Common myeloid progenitor, CD34-positive (primary cell): ENCODE results near the gene B3GNT8.
"Not testable (repeated sequence)": the region's sequence is repeated elsewhere in the genome, so short reads cannot be mapped to it uniquely, and the experiment has no call there.

Experiments used
- CTCF ChIA-PET: fragments of 350-600 bp; sonication (Branson Sonifier 250); formaldehyde crosslinking; loops from one replicate; lab custom pipeline; 2021; ENCODE audit warnings: antibody characterized with exemption; lab: Charles Lee
- POLR2A ChIA-PET: fragments of 350-600 bp; sonication (Branson Sonifier 250); formaldehyde crosslinking; loops from one replicate; lab custom pipeline; 2021; ENCODE audit warnings: antibody characterized with exemption; lab: Charles Lee
- DNase-seq, 3 donors: peaks; one replicate each; pipeline versions ENCODE4 v3.0.0 to v3.0.0-alpha.2; 2013
- H3K27ac ChIP-seq, 2 experiments: 1 replicate in 1 of 2; 2 replicates in 1 of 2; pipeline ENCODE4 v1.7.0; 2013; ENCODE audit warnings: inconsistent platforms in 2 of 2, low read length in 2 of 2, mild to moderate bottlenecking in 2 of 2, low read depth in 1 of 2, moderate library complexity in 1 of 2; ENCODE audit not compliant: severe bottlenecking in 2 of 2, insufficient read depth in 1 of 2, poor library complexity in 1 of 2
- H3K27me3 ChIP-seq, 5 experiments: replicated peaks in 2 of 5; 1 replicate in 3 of 5; 2 replicates in 2 of 5; pipeline versions ENCODE4 v1.6.1 to v1.7.0; 2013; ENCODE audit warnings: low read length in 4 of 5, mild to moderate bottlenecking in 2 of 5, moderate library complexity in 2 of 5, inconsistent platforms in 1 of 5; ENCODE audit not compliant: insufficient read depth in 5 of 5, control insufficient read depth in 4 of 5
- H3K36me3 ChIP-seq, 4 experiments: 1 replicate in 2 of 4; 2 replicates in 2 of 4; pipeline versions ENCODE4 v1.6.1 to v1.7.0; 2013; ENCODE audit warnings: low read length in 3 of 4, control low read depth in 1 of 4, mild to moderate bottlenecking in 1 of 4; ENCODE audit not compliant: control insufficient read depth in 4 of 4, insufficient read depth in 4 of 4
- H3K4me1 ChIP-seq, 4 experiments: 1 replicate in 3 of 4; 2 replicates in 1 of 4; pipeline versions ENCODE4 v1.6.1 to v1.7.1; 2013; ENCODE audit warnings: low read length in 3 of 4, mild to moderate bottlenecking in 3 of 4, control low read depth in 1 of 4, inconsistent platforms in 1 of 4, moderate library complexity in 1 of 4; ENCODE audit not compliant: control insufficient read depth in 4 of 4, insufficient read depth in 4 of 4; ENCODE audit errors: control extremely low read depth in 1 of 4
- H3K4me3 ChIP-seq, 7 experiments: 1 replicate in 4 of 7; 2 replicates in 3 of 7; pipeline versions ENCODE4 v1.5.1 to v1.7.0; 2013; ENCODE audit warnings: mild to moderate bottlenecking in 7 of 7, low read length in 6 of 7, moderate library complexity in 6 of 7, inconsistent platforms in 2 of 7, low read depth in 2 of 7, control low read depth in 1 of 7; ENCODE audit not compliant: insufficient read depth in 4 of 7, control insufficient read depth in 1 of 7; ENCODE audit errors: extremely low read depth in 1 of 7
- H3K9me3 ChIP-seq, 5 experiments: 1 replicate in 4 of 5; 2 replicates in 1 of 5; pipeline versions ENCODE4 v1.6.1 to v1.7.1; 2013; ENCODE audit warnings: low read length in 4 of 5, mild to moderate bottlenecking in 2 of 5, inconsistent platforms in 1 of 5, low read depth in 1 of 5, moderate library complexity in 1 of 5; ENCODE audit not compliant: control insufficient read depth in 4 of 5, insufficient read depth in 2 of 5; ENCODE audit errors: control extremely low read depth in 1 of 5
- WGBS: methylation state at CpG from one replicate; pipeline ENCODE4 v1.1.5; 2013; ENCODE audit not compliant: insufficient coverage; 5-methylcytosine and 5-hydroxymethylcytosine counted together

Gene B3GNT8

GRCh38 chr19:41386442-41386841, 40.7 kb downstream of the B3GNT8 start:
- WGBS, result 100% methylated on average over 7 of the region's 13 CpGs
- no peak for DNase-seq
- Histone ChIP-seq H3K36me3 (peaks cover 14 to 73% (median 49%) of the 10 kb centered on the region in 4 experiments), H3K27ac (no peak overlapping the region), H3K27me3 (no peaks in the 10 kb centered on the region), H3K4me3 (no peak overlapping the region), H3K9me3 (no peaks in the 10 kb centered on the region), H3K4me1 (no peaks in the 10 kb centered on the region)
- CTCF ChIA-PET, result interaction anchor here (1.2 to 2.7 kb wide), 3 partner anchors 8 to 45 kb away, joined by 3 to 10 read pairs (median 5); no protein-coding TSS in a partner anchor
- POLR2A ChIA-PET, result no interaction called here

GRCh38 chr19:41384351-41384750, 42.8 kb downstream of the B3GNT8 start:
- Histone ChIP-seq H3K27me3 (no peaks in the 10 kb centered on the region), H3K4me1 (peaks cover 0 to 2% (median 0%) of the 10 kb centered on the region in 4 experiments), H3K4me3 (no peak overlapping the region), H3K27ac (no peak overlapping the region), H3K9me3 (no peaks in the 10 kb centered on the region), H3K36me3 (peaks cover 10 to 54% (median 37%) of the 10 kb centered on the region in 4 experiments)
- DNase-seq, result no peak
- ChIA-PET CTCF (interaction anchor here (0.8 to 1.7 kb wide), 4 partner anchors 9 to 43 kb away, joined by 3 to 5 read pairs (median 3); no protein-coding TSS in a partner anchor), POLR2A (no interaction called here)
- WGBS, result 100% methylated on average over 2 of the region's 5 CpGs

GRCh38 chr19:41381536-41381935, 45.6 kb downstream of the B3GNT8 start:
- H3K9me3 ChIP-seq, H3K4me3 ChIP-seq, POLR2A ChIA-PET, DNase-seq, H3K27me3 ChIP-seq, H3K27ac ChIP-seq: not testable (repeated sequence)
- Histone ChIP-seq H3K4me1 (peaks cover 0 to 19% (median 13%) of the 10 kb centered on the region in 4 experiments), H3K36me3 (peaks cover 6 to 30% (median 21%) of the 10 kb centered on the region in 4 experiments)
- CTCF ChIA-PET, result interaction anchor here (0.7 to 1.7 kb wide), 5 partner anchors 9 to 78 kb away, joined by 3 to 6 read pairs (median 3); partner anchors contain the start of gene B9D2
- WGBS, result 97% methylated on average over 7 of the region's 8 CpGs

GRCh38 chr19:41377977-41378709, 49.0 kb downstream of the B3GNT8 start:
- peaks cover 3 to 31% (median 19%) of the 10 kb centered on the region in 4 experiments for H3K4me1 ChIP-seq

GRCh38 chr19:41376998-41377365, 50.2 kb downstream of the B3GNT8 start:
- CTCF ChIA-PET, result interaction anchor here (1.1 to 4.5 kb wide), 4 partner anchors 10 to 54 kb away, joined by 3 to 38 read pairs (median 8); partner anchors contain the start of gene B9D2
- no peaks in the 10 kb centered on the region for H3K27me3 ChIP-seq
- WGBS, result 72% methylated on average over 8 of the region's 8 CpGs
- H3K4me3 ChIP-seq, result peak overlapping the region in 5 of 7 experiments; percentile 56 to 85 (median 72)
- H3K27ac ChIP-seq, result peak overlapping the region in 1 of 2 experiments; percentile 25
- H3K9me3 ChIP-seq, result no peaks in the 10 kb centered on the region
- POLR2A ChIA-PET, result no interaction called here
- DNase-seq, result no peak
- peaks cover 3 to 31% (median 19%) of the 10 kb centered on the region in 4 experiments for H3K4me1 ChIP-seq
- peaks cover 0 to 11% (median 1%) of the 10 kb centered on the region in 4 experiments for H3K36me3 ChIP-seq

More at GRCh38 chr19:41377977-41378709, 49.0 kb downstream of the B3GNT8 start:
- peak; percentile 75 to 95 (median 95) for DNase-seq
- Histone ChIP-seq H3K36me3 (peaks cover 0 to 13% (median 6%) of the 10 kb centered on the region in 4 experiments), H3K4me3 (peak overlapping the region in 1 of 7 experiments; percentile 36), H3K9me3 (no peaks in the 10 kb centered on the region), H3K27ac (no peak overlapping the region), H3K27me3 (no peaks in the 10 kb centered on the region)
- WGBS, result 34% methylated on average over 5 of the region's 9 CpGs
- ChIA-PET POLR2A (interaction anchor here (0.6 to 1.1 kb wide), 2 partner anchors 19 to 51 kb away, joined by 3 to 4 read pairs; partner anchors contain the start of gene EXOSC5), CTCF (interaction anchor here (0.6 to 4.5 kb wide), 14 partner anchors 9 to 970 kb away, joined by 3 to 38 read pairs (median 4); partner anchors contain the start of gene B9D2)

- 3% methylated on average over 36 of the region's 47 CpGs for WGBS
- DNase-seq, result peak in 2 of 3 donors; percentile 28 to 36
- peaks cover 3 to 31% (median 19%) of the 10 kb centered on the region in 4 experiments for H3K4me1 ChIP-seq
- CTCF ChIA-PET, result interaction anchor here (0.9 to 4.5 kb wide), 6 partner anchors 10 to 55 kb away, joined by 3 to 38 read pairs (median 5); partner anchors contain the start of gene B9D2
- peak within 1 kb of the TSS in 6 of 7 experiments; percentile 43 to 85 (median 66) for H3K4me3 ChIP-seq
- H3K9me3 ChIP-seq, result no peaks in the 10 kb centered on the region
- peaks cover 0 to 9% (median 1%) of the 10 kb centered on the region in 4 experiments for H3K36me3 ChIP-seq
- no peaks in the 10 kb centered on the region for H3K27me3 ChIP-seq
- peak within 1 kb of the TSS in 1 of 2 experiments; percentile 25 for H3K27ac ChIP-seq
- POLR2A ChIA-PET, result no interaction called here
Observed at GRCh38 chr19:41376241-41376997, 50.8 kb downstream of the B3GNT8 start, which contains the start of gene TMEM91. Gene TMEM91, plus strand, starts transcription at chr19:41376533. Its CDS starts 1,777 bp downstream, at chr19:41378310.
